GM23248 (cell line): Measurements from ENCODE around the gene MSH3.

ENCODE experiments used
- EZH2 ChIP-seq: fragments of 200-600 bp; sonication (generic); IDR thresholded peaks from 2 replicates; pipeline ENCODE4 v1.6.1; 2018; ENCODE audit warnings: antibody characterized with exemption, mild to moderate bottlenecking; ENCODE audit not compliant: insufficient read depth, poor library complexity, severe bottlenecking
- EZH2phosphoT487 ChIP-seq: fragments of 200-600 bp; sonication (generic); IDR thresholded peaks from 2 replicates; pipeline ENCODE4 v1.6.1; 2018; ENCODE audit warnings: antibody characterized with exemption, moderate library complexity, mild to moderate bottlenecking, low read depth; ENCODE audit not compliant: insufficient read depth

DNA sequence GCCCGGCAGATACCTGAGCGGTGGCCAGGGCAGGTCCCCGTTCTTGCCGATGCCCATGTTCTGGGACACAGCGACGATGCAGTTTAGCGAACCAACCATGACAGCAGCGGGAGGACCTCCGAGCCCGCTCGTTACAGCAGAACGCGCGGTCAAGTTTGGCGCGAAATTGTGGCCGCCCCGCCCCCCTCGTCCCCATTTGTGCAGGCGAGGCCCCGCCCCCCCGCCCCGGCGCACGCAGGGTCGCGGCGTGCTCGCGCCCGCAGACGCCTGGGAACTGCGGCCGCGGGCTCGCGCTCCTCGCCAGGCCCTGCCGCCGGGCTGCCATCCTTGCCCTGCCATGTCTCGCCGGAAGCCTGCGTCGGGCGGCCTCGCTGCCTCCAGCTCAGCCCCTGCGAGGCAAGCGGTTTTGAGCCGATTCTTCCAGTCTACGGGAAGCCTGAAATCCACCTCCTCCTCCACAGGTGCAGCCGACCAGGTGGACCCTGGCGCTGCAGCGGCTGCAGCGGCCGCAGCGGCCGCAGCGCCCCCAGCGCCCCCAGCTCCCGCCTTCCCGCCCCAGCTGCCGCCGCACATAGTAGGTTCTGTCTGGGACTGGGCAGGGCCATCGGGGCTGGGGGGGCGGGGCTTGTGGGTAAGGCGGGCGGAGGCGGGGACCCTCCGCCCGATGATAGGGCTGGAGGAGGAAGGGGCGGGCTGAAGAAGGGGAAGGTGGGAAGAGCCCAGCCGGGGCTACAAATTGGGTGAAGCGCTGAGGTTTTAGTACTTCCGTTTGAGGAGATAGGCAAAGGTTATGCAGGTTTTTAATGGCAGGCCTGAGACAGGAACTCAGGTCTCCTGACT, at the start of gene MSH3, which contains the start of gene DHFR:
- TF ChIP-seq EZH2 (no peak), EZH2phosphoT487 (no peak)
